Heart left ventricle (tissue), 16 donors: ENCODE measurements around the gene WFS1. TPM values are rescaled to one million over a fixed set of nuclear protein-coding genes. Genes with fewer than 3 reads are reported as not detected.

Experiments
- ATAC-seq, 4 donors: fragments of 200-7000 bp; cut with Tn5 transposase; one replicate each; pipeline ENCODE4 v1.9.1; 2020 to 2022; ENCODE audit warnings: moderate library complexity in 4 of 4, mild to moderate bottlenecking in 3 of 4, moderate number of reproducible peaks in 1 of 4
- DNase-seq, 5 donors: peaks; one replicate each; pipeline ENCODE4 v3.0.0-alpha.2; 2020
- H3K27ac ChIP-seq, 12 donors: fragments of 200-600 bp; sonication (generic) in 4 of 12; one replicate each; pipeline versions ENCODE4 v1.5.0 to v1.8.0; 2016 to 2022; ENCODE audit warnings: mild to moderate bottlenecking in 2 of 12
- H3K27me3 ChIP-seq, 9 donors: fragments of 200-600 bp; sonication (generic) in 2 of 9; one replicate each; pipeline versions ENCODE4 v1.5.1 to v1.8.0; 2016 to 2022; ENCODE audit warnings: mild to moderate bottlenecking in 3 of 9
- H3K36me3 ChIP-seq, 9 donors: fragments of 200-600 bp; sonication (generic) in 2 of 9; one replicate each; pipeline versions ENCODE4 v1.5.0 to v1.8.0; 2018 to 2022; ENCODE audit warnings: mild to moderate bottlenecking in 2 of 9
- H3K4me1 ChIP-seq, 12 donors: fragments of 200-600 bp; sonication (generic) in 4 of 12; one replicate each; pipeline versions ENCODE4 v1.5.0 to v1.8.0; 2016 to 2022; ENCODE audit warnings: mild to moderate bottlenecking in 3 of 12
- H3K4me3 ChIP-seq, 12 donors: fragments of 200-600 bp; sonication (generic) in 4 of 12; one replicate each; pipeline versions ENCODE4 v1.5.0 to v1.8.0; 2017 to 2022; ENCODE audit warnings: mild to moderate bottlenecking in 9 of 12, moderate library complexity in 4 of 12
- H3K9me3 ChIP-seq, 12 donors: fragments of 200-600 bp; sonication (generic) in 4 of 12; one replicate each; pipeline versions ENCODE4 v1.5.0 to v1.8.0; 2016 to 2022; ENCODE audit warnings: mild to moderate bottlenecking in 1 of 12
- CTCF ChIP-seq, 12 donors: fragments of 200-600 bp; sonication (generic) in 4 of 12; IDR thresholded peaks; one replicate each; pipeline versions ENCODE4 v1.5.0 to v1.8.0; 2018 to 2022; ENCODE audit warnings: antibody characterized with exemption in 12 of 12, mild to moderate bottlenecking in 5 of 12
- POLR2A ChIP-seq, 2 donors: fragments of 450-650 bp; IDR thresholded peaks; one replicate each; pipeline ENCODE4 v1.6.1; 2017; ENCODE audit warnings: antibody characterized with exemption in 2 of 2, mild to moderate bottlenecking in 2 of 2, moderate library complexity in 2 of 2
- WGBS, 4 donors: extraction: QIAGEN DNeasy Blood & Tissue Kit in 2 of 4; methylation state at CpG; one replicate each; pipeline versions ENCODE4 v1.1.5 to v1.1.7; 2013 to 2018; 5-methylcytosine and 5-hydroxymethylcytosine counted together
- intact Hi-C, 10 donors: fragments of 100-400 bp; cut with DNase I; formaldehyde crosslinking; loops; one replicate each; pipeline versions ENCODE4 v1.11.1 to v1.14.2; 2022
- polyA plus RNA-seq, 2 donors: library from polyadenylated mRNA; stranded (reverse); fragments of 200-250 nt; gene quantifications; one replicate each; pipeline ENCODE4 v1.2.3, GENCODE V29; 2013
- total RNA-seq, 9 donors: library from RNA; depleted of rRNA in 2 of 9; stranded (reverse); fragments of >200 nt in 2 of 9; fragmentation: NEBNext Ultra II Directional in 3 of 9; extraction: Animal tissue kit (Norgen Biotek cat#: 25700) in 3 of 9; gene quantifications; one replicate each; pipeline versions ENCODE4 v1.1.0 to v1.2.4, GENCODE V29; 2016 to 2023
- donor health status: ischemic (EF 13 %, LVEDD 7.1; RV severe dilation, severe dysfunction).
- donor health status: healthy with polysubstance abuse.
- donor health status: DM: no; HTN: yes; CAD: no.
- donor health status: DM: no; HTN: no; CAD: no.
- donor health status: ischemic (EF 25% LVEDD 6.9; RV normal size, moderate dysfunction).
- donor health status: ischemic (EF 25% LVEDD 5.7; RV mildly dilated, moderate dysfunction).
- donor health status: healthy.
- donor health status: DM: yes; HTN: yes; CAD: no.
- donor health status: ischemic (EF 35%, LVEDD 5.7; RV mildly dilated, moderate dysfunction).
- donor health status: nonischemic (EF 11% LVEDD 7.7; RV severe dilation, severe dysfunction).
- donor health status: DM: yes; HTN: yes; CAD: no.
- donor health status: PGD.
- donor health status: ischemic (EF 29% LVEDD 5.4; RV normal size, mild dysfunction).
- donor health status: nonischemic (EF 23%, LVEDD 6.1; RV moderate dilation, normal function).

The WFS1 gene
- total and polyA plus RNA-seq, 11 donors = 44.8 to 202 (median 73.2) TPM

- Histone ChIP-seq H3K27me3 (peaks cover 0 to 6% (median 0%) of the 10 kb centered on the region in 9 donors), H3K27ac (no peak overlapping the region), H3K9me3 (no peaks in the 10 kb centered on the region), H3K4me3 (no peak overlapping the region), H3K36me3 (no peaks in the 10 kb centered on the region), H3K4me1 (no peaks in the 10 kb centered on the region)
- intact Hi-C loops = no loop called here
- ATAC-seq = no peak
- TF ChIP-seq CTCF (IDR thresholded peaks at IDR 0.05) (no peak), POLR2A (IDR thresholded peaks at IDR 0.05) (no peak)
- 71 to 76% (median 75%) methylated on average over 18 of the region's 18 CpGs for WGBS, 4 donors
- no peak for DNase-seq
These were observed 39.8 kb upstream of the WFS1 start for GRCh38 chr4:6229671-6230501.

- Histone ChIP-seq H3K36me3 (no peaks in the 10 kb centered on the region), H3K4me3 (no peak overlapping the region), H3K27me3 (peaks cover 0 to 6% (median 0%) of the 10 kb centered on the region in 9 donors), H3K4me1 (no peaks in the 10 kb centered on the region), H3K27ac (no peak overlapping the region), H3K9me3 (no peaks in the 10 kb centered on the region)
- intact Hi-C loops = no loop called here
- ATAC-seq = no peak
- no peak for TF ChIP-seq POLR2A (IDR thresholded peaks at IDR 0.05)
- no peak for TF ChIP-seq CTCF (IDR thresholded peaks at IDR 0.05)
- no peak for DNase-seq
- WGBS, 4 donors = 57 to 73% (median 64%) methylated on average over 3 of the region's 3 CpGs
These were observed 39.2 kb upstream of the WFS1 start for GRCh38 chr4:6230502-6230785.

GRCh38 chr4:6230827-6231662, 38.6 kb upstream of the WFS1 start:
- 84 to 90% (median 88%) methylated on average over 13 to 21 of the region's 21 CpGs for WGBS, 4 donors
- ATAC-seq (no peak), DNase-seq (peak in 1 of 5 donors; percentile 27)
- no peaks in the 10 kb centered on the region for H3K4me1 ChIP-seq
- peaks cover 0 to 6% (median 0%) of the 10 kb centered on the region in 9 donors for H3K27me3 ChIP-seq
- no peaks in the 10 kb centered on the region for H3K9me3 ChIP-seq
- no peak overlapping the region for H3K27ac ChIP-seq
- intact Hi-C loops = no loop called here
- H3K36me3 ChIP-seq = no peaks in the 10 kb centered on the region
- no peak overlapping the region for H3K4me3 ChIP-seq
- TF ChIP-seq POLR2A (IDR thresholded peaks at IDR 0.05) (no peak), CTCF (IDR thresholded peaks at IDR 0.05) (no peak)

- no peak for ATAC-seq
- no peak overlapping the region for H3K27ac ChIP-seq
These were observed 37.9 kb upstream of the WFS1 start for GRCh38 chr4:6231663-6232165.

More at GRCh38 chr4:6231663-6232165, 37.9 kb upstream of the WFS1 start:
- no peak for DNase-seq
- WGBS, 4 donors = 57 to 71% (median 60%) methylated on average over 7 of the region's 7 CpGs
- Histone ChIP-seq H3K4me3 (no peak overlapping the region), H3K4me1 (no peaks in the 10 kb centered on the region), H3K36me3 (no peaks in the 10 kb centered on the region), H3K27me3 (peaks cover 0 to 5% (median 0%) of the 10 kb centered on the region in 9 donors), H3K9me3 (no peaks in the 10 kb centered on the region)
- intact Hi-C loops = no loop called here
- TF ChIP-seq POLR2A (IDR thresholded peaks at IDR 0.05) = no peak
- no peak for TF ChIP-seq CTCF (IDR thresholded peaks at IDR 0.05)
